ENCODE results near the gene TBX19.
A peak's percentile ranks its signal among the peaks of the same experiment; 100 is the strongest.

TBX19 gene

DNA sequence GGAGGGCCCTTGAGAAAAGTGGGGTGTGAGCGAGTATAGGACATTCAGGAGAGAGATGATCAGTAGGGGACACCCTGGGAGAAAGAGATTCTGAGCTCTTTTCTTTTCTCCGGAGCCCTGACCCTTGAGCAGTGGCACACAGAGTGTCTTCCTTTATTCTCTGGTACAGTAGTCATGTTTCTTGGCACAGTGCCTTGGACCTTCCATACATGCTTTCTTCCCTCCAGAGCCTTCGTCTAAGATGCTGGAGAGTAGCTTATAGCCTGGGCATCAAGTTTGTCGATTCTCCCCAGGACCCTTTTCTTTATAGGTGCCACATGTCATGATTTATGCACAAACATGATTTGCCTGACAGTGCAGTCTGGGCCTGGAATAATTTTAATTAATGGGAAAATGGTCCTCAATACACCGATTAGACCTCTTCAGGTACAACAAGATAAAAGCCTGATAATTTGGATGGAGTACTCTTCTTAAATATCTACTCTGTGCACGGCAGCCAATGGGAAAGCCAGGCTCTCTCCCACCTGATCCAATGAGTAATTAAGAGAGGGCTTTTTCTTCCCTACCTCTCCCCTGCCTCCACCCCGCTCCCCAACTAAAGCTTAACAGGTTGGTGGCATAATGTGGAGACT, at the start of gene TBX19:
Gene TBX19 (plus strand): TSS at position 582 of the 632 bp plus-strand sequence. CDS start 214 bp downstream, outside the sequence.
- DNase-seq = no peak

DNA sequence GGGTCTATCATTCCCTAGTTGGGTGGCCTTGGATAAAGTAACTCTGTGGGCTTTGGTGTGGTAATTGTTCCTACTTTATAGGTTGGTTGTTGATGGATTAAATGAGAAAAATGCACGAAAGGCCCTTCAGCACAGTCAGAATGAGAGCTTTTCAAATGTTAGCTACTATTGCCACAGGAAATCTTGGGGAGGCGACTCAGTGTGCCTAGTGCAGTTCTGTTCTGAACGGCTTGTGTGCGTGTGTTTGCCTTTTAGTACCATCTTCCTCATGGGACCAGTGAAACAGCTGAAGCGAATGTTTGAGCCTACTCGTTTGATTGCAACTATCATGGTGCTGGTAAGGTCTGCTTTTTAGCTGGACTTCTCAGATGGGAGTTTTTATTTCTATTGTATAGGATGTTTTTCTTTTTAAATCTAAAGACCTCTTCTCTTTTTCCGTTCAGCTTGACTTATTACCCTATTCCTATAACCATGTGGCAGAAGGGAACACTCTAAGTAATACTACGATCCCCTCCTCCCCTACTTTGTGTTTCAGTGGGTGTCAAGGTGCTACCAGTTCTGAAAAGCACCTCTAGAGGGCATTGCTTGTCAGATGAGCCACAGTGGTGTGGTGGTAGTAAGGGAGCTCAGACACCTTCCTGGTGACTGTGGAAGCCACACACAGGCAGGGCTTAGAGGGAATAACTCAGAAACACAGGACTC, 45.7 kb upstream of the TBX19 start:
- DNase-seq = peak; percentile 40 to 65

DNA sequence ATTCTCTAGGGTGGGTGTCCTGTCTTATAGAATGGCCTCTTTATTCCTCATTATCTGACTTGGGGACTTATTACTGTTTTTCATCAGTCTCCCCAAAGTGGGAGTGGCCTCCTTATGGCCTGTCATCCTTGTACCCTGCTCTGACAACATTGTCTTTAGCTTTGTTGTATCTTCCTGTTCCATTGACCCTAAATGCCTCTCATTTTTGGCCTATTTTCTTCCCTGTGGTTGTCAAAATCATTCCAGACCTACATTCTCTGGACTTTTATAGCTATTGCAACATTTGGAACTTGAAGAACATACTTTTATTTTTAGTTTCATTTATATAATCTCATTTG, 45.2 kb upstream of the TBX19 start:
- DNase-seq = no peak

DNA sequence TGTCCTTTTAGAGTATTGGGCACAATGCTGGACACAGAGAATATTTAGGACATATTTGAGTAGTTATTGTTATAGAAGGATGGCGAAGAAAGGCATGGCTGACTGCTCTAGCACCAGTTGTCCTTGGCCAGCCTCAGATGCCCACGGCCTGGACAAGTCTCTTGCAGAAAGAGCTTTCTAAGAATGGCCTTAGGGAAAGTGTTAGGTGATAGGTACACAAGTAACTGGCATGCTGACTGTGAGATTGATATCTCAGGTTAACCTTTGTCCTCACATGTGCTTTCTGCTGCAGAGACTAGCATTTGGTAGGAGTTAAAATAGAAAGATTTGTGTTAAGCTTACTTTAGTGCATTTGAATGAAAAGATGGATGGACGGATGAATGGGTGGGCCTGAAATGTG, 44.7 kb upstream of the TBX19 start:
- no peak for DNase-seq

DNA sequence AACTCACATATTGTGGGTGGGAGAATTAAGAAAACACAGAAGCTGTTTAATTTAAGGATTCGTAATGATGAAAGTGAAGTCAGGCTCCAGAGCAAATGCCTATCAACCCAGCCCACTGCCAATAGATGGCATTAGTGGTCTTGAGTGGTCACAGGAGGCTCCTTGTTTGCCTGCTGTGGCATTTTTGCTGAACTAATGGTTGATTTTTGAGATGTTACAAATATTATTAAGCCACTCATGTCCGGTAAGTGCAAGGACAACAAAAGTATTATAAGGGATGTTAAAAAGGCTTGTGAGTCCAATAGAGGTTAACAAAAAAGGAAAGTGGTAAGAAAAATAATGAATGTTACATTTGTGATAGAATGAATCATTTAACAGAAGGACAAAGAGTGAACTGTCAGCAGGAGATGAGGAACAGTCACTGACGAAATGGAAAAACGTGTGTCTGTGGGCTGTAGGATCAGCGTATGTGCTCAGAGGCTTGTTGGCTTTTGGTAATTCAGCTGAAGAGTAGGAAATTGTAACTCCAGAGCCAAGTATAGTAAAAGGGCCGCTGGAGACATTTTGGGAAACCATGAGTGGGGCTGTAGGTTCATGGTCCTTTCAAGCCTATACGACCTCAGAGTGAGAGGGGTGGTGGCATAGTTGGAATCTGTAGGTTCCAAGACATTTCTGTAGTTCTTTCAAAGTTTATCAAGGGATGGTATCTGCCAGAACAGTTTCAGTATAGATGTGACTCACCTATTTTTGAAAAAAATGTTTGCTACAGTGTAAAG, 43.7 kb upstream of the TBX19 start:
- DNase-seq = no peak

DNA sequence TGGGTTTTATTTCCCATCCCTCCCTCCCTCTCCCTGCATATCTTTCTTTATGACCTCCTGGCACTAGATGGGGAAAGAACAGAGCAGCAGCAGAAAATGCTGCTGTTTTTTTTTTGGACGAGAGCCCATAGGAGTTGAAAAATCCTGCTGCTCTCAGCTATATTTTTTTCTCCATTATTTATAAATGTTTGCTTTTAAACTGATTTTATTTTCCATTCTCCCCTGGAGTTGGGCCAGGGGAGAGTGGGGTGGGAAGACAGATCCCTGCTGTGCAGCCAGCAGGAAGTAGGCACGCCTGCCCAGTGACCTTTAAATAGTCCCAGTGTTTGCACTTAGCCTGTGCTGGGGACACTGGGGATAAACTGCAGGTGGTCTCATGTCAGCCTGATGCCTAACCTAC, 37.5 kb upstream of the TBX19 start:
- no peak for DNase-seq

DNA sequence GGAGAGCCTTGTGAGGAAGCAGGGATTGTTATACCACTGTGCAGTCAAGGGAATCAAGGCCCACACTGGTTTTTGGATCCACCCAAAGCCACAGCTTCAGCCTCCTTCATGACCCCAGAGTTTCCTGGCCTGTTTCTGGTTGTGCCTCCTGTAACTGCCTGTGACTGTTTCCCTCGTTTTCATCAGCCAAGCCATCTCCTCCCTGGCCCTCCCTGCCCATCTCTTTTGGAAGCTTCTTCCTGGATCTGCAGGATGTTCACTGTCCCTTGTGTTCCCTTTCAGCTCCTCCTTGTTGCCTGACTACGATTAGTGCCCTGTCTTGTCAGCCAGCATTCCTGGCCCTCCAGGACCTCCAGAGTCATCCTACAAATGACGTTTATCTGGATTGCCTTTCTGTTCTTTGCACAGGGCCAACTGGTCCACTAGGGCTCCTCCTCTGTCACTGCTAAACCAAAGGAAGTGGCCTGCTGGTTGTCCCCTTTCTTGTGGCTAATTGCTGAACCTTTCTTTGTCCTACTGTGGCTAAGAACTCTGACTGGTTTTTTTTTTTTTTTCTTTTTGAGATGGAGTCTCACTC, 37.0 kb upstream of the TBX19 start:
- DNase-seq = no peak

DNA sequence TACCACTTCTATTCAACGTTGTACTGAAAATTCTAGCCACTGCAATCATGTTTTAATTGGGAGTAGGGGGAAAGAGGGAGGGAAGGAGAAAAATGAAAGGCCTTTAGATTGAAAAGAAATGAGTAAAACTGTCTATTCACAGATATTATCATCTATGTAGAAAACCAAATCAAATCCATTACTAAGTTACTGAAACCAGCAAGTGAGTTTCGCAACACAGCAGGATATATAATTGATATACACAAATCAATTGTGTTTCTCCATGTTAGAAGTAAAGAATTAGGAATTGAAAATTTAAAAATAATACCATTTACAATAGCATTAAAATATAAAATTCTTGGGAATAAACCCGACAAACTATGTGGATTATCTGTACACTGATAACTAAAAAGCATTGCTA, 35.6 kb upstream of the TBX19 start:
- DNase-seq = no peak

DNA sequence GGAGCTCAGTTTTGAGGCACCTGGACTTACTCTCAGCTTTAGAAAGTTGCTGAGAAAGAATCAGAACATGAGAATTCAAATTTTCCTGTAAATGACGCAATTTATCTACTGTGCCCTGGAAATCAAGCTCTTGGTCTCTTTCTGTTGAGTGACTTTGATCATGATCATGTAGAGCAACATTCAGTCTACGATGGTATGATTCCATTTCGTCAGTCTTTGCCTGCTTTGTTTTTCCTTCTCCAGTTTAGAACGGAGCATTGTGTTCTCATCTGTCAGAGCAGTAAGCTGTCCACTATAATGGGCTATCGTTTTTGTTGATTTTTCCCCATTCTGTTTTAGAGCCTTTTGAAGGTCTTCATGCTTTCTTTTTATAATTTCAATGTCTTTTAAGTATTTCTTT, 34.2 kb upstream of the TBX19 start:
- no peak for DNase-seq

DNA sequence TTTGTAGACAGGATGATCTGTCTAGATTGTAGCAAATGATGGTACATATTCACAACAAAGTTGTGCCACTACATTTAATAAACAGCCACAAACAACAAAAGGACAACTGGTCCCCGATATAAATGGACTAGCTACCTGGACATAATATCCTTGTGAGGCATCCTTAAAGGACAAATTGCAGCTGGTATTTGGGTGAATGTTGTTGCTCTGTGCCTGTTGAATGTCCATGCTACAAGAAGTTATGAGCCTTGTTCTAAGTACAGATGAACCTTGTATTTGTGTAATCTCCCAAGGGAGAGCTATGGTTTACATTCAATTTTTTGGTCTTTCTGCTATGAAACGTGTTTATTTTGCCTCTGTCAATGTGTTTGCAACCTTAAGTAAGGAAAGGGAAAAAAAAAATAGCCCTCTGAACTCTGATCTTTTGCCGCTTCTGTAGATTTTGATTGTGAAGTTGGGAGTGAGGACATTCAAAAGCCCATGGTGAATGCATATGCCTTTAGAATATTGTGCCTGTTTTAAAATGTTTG, 28.4 kb upstream of the TBX19 start:
- no peak for DNase-seq

DNA sequence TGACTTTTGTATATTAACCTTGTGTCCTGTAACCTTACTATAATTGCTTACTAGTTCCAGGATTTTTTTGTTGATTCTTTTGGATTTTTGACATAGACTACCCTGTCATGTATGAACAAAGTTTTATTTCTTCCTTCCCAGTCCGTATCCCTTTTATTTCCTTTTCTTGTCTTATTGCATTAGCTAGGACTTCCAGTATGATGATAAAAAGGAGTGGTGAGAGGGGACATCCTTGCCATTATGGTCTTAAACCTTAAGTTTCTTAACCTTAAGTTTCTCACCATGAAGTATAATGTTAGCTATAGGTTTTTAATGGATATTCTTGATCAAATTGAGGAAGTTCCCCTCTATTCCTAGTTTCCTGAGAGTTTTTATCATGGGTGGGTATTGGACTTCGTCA, 24.5 kb upstream of the TBX19 start:
- DNase-seq = no peak

DNA sequence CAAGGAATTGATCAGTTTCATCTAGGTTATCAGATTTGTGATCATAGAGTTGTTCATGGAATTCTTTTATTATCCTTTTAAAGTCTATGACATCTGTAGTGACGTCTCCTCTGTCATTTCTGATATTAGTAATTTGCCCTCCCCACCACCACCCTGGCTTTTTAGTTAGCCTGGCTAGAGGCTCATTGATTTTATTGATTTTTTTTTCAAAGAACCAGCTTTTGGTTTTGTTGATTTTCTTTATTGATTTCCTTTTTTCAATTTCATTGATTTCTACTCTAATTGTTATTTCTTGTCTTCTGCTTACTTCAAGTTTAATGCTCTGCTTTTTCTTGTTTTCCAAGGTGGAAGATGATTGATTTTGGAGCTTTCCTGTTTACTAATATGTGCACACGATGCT, 23.3 kb upstream of the TBX19 start:
- DNase-seq = no peak

DNA sequence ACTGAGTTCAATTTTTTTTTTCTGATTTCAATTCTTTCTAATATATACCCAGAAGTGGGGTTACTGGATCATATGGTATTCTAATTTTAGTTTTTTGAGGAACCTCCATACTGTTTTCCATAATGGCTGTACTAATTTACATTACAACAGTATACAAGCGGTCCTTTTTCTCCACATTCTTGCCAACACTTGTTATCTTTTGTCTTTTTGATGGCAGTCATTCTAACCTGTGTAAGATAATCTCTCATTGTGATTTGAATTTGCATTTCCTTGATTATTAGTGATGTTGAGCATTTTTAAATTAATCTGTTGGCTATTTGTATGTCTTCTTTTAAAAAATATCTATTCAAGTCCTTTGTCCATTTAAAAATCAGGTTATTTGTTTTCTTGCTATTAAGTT, 21.1 kb upstream of the TBX19 start:
- DNase-seq = no peak

DNA sequence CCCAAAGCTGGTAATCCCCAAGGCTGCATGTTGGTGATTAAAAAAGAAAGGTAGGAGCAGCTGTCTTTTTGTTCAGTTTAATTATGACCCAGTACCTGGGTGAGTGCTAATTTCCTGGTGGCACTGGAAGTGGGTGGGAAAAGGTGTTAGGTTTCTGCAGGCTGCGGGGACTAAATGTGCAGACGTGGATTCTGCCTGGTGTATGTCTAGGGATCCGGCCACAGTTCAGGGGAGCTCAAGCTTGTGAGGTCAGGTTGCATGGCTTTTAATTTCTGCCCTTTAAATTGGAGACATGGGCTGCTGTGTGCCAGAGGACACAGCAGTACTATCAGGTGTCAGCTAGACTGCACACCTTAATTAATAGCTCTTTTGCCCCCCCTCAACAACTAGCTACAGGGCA, 20.3 kb upstream of the TBX19 start:
- DNase-seq = no peak

DNA sequence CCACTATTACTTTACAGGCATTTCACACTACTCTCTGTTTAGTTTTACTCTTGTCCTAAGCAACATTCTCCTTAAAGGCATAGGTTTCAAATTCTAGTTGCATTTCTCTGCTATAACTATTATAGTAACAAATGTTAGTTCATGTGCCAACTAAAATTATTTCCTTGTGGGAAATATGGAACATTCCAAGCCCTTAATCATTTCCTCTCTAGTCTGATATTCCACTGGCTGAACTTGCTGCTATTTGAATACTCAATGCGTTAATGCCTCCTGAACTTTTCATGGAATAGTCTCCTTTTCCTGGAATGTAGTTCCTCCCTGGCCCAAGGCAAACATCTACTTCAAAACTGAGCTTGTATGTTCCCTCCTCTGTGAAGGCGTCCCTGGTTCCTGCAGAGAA, 19.3 kb upstream of the TBX19 start:
- no peak for DNase-seq

DNA sequence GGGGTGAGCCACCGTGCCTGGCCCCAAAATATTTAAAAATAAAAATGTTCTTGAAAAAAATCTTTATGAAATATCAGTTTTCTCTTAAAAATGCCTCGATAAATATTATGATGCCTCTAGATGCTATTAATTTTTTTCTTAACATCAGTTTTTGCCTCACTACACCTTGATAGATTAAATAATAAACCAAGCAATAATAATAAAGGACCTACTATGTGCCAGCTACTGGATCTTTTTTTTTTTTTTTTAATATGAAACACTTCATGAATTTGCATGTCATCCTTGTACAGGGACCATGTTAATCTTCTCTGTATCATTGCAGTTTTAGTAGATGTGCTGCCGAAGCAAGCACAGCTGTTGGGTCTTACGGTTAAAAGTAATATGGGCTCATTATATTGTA, 17.5 kb upstream of the TBX19 start:
- no peak for DNase-seq

DNA sequence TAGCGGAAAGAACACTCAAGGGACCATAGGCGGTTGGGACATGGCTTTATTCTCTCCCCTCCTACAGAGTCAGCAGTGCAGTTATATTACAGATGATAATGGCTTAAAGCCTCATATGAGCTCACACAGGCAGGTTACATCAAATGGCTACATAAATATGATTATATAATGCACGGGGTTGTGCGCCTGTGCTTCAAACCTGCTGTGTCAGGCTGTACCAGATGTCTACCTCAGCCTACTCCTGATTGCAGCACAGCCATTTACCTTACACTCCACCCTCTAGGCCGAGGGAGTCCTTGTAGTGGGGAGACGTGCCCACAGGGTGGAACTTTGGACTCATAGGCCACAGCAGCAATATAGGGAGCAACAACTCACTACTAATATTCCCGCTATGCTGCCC, 16.4 kb upstream of the TBX19 start:
- DNase-seq = no peak

DNA sequence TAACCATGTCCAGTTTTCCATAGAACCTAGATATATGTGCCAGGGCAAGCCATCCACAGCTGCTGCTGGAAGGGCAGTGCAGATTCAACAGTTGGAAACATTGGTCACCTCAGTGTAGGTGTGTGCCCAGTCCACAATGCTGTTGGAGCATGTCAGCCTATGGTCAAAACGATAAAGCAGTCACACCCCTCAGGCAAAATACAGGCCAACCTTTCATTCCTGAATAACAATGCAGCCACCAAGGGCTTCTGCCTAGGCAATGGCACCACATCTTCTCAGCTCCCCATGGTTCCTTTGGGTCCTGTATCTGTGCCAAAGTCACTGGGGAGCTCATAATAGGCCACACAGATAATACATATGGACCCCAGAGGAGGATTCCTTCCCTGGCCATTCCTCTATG, 15.1 kb upstream of the TBX19 start:
- DNase-seq = no peak

DNA sequence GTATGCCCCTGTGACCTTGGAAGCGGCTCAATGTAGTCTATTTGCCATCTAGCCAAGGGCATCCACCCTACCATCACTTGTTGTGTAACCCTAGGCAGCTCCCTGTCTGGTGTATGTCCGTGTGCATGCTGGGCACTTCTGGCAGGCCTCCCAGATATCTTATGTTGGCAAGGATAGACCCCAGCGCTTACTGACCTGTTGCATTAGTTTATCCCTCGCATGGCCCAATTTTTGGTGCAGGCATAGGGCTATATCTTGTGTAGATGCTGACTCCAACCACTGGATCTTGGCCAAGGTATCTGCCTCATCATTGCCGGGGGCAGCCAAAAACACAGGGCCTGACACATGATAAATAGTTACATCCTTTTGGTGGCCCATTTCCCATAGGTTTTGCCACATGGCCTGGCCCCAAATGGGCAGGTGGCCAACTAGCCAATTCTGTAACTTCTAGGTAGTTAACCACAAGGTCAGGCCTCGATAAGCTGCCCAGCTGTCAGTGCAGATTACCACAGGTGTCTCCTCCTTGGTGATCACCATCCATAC, 14.0 kb upstream of the TBX19 start:
- no peak for DNase-seq

DNA sequence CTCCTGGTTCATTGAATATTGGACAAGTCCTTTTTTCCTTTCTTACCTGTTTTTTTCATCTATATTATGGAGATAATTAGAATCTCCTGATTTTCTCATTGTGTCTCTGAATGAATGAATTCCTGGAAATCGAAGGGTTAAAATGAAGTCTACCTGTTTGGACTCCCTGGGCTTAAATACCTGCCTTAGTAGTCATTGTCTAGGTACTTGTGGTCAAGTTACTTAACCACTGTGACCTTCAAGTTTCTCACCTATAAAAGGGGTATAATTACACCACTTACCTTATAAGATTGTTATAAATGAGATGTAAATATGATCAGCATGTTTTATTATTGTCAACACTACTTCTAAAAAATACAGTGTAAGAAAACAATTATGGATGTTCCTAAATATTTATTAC, 9.0 kb upstream of the TBX19 start:
- DNase-seq = no peak

DNA sequence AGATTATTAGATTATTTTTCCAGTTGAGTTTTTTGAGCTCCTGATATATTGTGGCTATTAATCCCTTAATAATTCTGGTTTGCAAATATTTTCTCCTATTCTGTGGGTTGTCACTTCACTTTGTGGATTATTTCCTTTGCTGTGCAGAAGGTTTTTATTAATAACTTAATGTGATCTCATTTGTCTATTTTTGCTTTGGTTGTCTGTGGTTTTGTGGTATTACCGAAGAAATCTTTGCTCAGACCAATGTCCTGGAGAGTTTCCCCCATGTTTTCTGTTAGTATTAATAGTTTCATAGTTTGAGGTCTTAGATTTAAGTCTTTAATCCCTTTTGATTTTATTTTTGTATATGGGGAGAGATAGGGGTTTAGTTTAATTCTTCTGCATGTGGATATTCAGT, 7.1 kb upstream of the TBX19 start:
- DNase-seq = no peak

DNA sequence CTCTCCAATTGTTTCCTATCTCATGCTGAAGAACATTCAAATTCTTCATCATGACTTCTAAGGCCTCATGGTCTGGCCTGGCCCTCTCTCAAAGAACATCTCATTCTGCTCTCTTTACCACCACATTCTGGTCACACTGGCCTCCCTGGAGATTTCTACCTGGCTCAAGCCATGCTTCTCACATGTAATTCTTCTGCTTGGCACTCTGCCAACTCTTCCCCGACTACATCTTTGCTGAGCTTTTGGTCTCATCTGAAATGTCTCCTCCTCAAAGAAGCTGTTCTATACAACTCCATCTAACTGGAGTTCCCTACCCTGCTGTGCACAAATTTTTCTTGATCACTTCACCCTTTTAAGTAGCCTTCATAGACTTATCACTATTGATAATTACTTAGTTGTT, 1.4 kb upstream of the TBX19 start:
- DNase-seq = no peak

DNA sequence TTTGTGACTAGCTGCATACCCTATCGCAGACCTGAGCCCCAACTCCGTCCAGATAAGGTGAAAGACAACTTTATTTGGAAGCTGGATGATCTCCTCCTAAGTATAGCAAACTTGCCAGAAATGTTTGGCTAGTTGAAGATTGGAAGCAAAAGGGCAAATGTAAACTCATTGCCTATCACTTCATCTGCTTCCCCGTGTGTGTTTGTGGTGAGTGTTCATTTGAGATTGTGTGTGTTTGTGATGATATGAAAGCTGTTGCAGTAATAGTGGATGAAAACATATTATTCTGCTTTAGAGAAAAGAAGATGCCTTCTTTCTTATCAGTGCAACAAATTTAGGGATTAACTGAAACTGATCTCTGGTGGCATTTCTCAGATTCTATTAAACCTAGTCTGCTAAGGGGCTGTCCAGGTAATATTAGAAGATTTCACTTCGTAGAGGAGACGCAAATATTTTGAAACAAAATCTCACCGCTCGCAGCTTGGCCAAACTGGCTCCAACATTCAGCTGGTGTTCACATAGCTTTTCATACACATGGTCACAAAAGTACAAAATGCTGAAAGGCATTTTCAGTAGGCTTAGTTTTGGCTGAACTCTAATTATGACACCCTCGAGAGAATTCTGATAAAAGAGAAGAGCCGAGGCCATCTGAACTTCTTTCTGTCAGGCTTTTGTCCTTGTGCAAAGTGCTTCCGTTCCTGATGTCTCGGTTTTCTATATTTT, 1.1 kb downstream of the TBX19 start:
- no peak for DNase-seq

Measured in CD4-positive, alpha-beta T cell treated with Interleukin-4 for 1 hour (primary cell).